ENCODE data around the gene KDELR1. TPM values are rescaled to one million over a fixed set of nuclear protein-coding genes. Genes with fewer than 3 reads are reported as not detected.
A peak's percentile ranks its signal among the peaks of the same experiment; 100 is the strongest.

Gene KDELR1
- total and polyA plus RNA-seq, 9 of the 15 experiments (the other 6 are each of a cell fraction or from before 2014, with no cell fraction given): 6.1 to 165 (median 58.5) TPM

- TF ChIP-seq, protein P1, sequence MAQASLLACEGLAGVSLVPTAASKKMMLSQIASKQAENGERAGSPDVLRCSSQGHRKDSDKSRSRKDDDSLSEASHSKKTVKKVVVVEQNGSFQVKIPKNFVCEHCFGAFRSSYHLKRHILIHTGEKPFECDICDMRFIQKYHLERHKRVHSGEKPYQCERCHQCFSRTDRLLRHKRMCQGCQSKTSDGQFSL (CRISPR knock-in tag; IDR thresholded peaks at IDR 0.05): peak; percentile 94
- TF ChIP-seq, protein P1 (tag; IDR thresholded peaks at IDR 0.05): 0 out of 4 replicates have a peak, but pooled peaks of 1 of the 2 experiments have one; percentile 76
- TF ChIP-seq RB1 (IDR thresholded peaks at IDR 0.05; ENCODE audit: low read depth): peak; percentile 79; the same call in 1 of the 2 replicates
- TF ChIP-seq, protein P2, sequence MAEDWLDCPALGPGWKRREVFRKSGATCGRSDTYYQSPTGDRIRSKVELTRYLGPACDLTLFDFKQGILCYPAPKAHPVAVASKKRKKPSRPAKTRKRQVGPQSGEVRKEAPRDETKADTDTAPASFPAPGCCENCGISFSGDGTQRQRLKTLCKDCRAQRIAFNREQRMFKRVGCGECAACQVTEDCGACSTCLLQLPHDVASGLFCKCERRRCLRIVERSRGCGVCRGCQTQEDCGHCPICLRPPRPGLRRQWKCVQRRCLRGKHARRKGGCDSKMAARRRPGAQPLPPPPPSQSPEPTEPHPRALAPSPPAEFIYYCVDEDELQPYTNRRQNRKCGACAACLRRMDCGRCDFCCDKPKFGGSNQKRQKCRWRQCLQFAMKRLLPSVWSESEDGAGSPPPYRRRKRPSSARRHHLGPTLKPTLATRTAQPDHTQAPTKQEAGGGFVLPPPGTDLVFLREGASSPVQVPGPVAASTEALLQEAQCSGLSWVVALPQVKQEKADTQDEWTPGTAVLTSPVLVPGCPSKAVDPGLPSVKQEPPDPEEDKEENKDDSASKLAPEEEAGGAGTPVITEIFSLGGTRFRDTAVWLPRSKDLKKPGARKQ (CRISPR knock-in tag; IDR thresholded peaks at IDR 0.05): no peak
- peak; percentile 78 for TF ChIP-seq SUPT5H (IDR thresholded peaks at IDR 0.05)
- 0 out of 2 replicates have a peak, but pooled peaks have one; percentile 18 for TF ChIP-seq NBN (IDR thresholded peaks at IDR 0.05; ENCODE audit: low read depth)
- no peak for TF ChIP-seq MED1 (CRISPR knock-in tag; IDR thresholded peaks at IDR 0.05; ENCODE audit: borderline replicate concordance)
- no peak for TF ChIP-seq MEF2A (IDR thresholded peaks at IDR 0.05; ENCODE audit: control insufficient read depth, low read depth, low read length)
- TF ChIP-seq PHB (CRISPR knock-in tag; IDR thresholded peaks at IDR 0.05): no peak
- TF ChIP-seq ZNF324 (CRISPR knock-in tag; IDR thresholded peaks at IDR 0.05): no peak
- TF ChIP-seq ZNF592 (IDR thresholded peaks at IDR 0.05): no peak
- peak; percentile 24; the same call in 1 of the 2 replicates for TF ChIP-seq GATAD2B (IDR thresholded peaks at IDR 0.05; ENCODE audit: borderline replicate concordance)
- no peak for TF ChIP-seq ZNF444 (CRISPR knock-in tag; IDR thresholded peaks at IDR 0.05)
- TF ChIP-seq ZNF212 (CRISPR knock-in tag; IDR thresholded peaks at IDR 0.05): no peak
- no peak for TF ChIP-seq CHD1 (IDR thresholded peaks at IDR 0.05; ENCODE audit: low read length)
- TF ChIP-seq TRIM24 (IDR thresholded peaks at IDR 0.05): peak in 1 of 2 experiments; percentile 26; a peak in 1 of 4 replicates
- TF ChIP-seq TAF1 (IDR thresholded peaks at IDR 0.05; ENCODE audit: control insufficient read depth, extremely low read depth, insufficient read depth, low read length, severe bottlenecking): peak; percentile 63
- TF ChIP-seq, protein P3, sequence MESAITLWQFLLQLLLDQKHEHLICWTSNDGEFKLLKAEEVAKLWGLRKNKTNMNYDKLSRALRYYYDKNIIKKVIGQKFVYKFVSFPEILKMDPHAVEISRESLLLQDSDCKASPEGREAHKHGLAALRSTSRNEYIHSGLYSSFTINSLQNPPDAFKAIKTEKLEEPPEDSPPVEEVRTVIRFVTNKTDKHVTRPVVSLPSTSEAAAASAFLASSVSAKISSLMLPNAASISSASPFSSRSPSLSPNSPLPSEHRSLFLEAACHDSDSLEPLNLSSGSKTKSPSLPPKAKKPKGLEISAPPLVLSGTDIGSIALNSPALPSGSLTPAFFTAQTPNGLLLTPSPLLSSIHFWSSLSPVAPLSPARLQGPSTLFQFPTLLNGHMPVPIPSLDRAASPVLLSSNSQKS (CRISPR knock-in tag; IDR thresholded peaks at IDR 0.05): no peak
- no peak for TF ChIP-seq KLF13 (tag; IDR thresholded peaks at IDR 0.05; ENCODE audit: borderline replicate concordance, low read depth)
- no peak for TF ChIP-seq KLF1 (tag; IDR thresholded peaks at IDR 0.05)
- TF ChIP-seq U2AF2 (optimal IDR thresholded peaks at IDR 0.05; ENCODE audit: low read depth, low read length): no peak
Observed at GRCh38 chr19:48391100-48392005, at the start of gene KDELR1 (continued).

All from K562 (cell line).